ENCODE results near the gene NFKBIB.
A peak's percentile ranks its signal among the peaks of the same experiment; 100 is the strongest.
"Not testable (repeated sequence)": the region's sequence is repeated elsewhere in the genome, so short reads cannot be mapped to it uniquely, and the experiment has no call there.

NFKBIB gene, protein sequence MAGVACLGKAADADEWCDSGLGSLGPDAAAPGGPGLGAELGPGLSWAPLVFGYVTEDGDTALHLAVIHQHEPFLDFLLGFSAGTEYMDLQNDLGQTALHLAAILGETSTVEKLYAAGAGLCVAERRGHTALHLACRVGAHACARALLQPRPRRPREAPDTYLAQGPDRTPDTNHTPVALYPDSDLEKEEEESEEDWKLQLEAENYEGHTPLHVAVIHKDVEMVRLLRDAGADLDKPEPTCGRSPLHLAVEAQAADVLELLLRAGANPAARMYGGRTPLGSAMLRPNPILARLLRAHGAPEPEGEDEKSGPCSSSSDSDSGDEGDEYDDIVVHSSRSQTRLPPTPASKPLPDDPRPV

GRCh38 chr19:38899447-38900201 lies at the start of gene NFKBIB, which contains the start of gene SIRT2:
NFKBIB (plus strand) TSS chr19:38899969; CDS start chr19:38900033, 64 bp downstream.
SIRT2 (minus strand) TSS chr19:38899618; CDS start chr19:38899521, 97 bp downstream.
- H3K4me3 ChIP-seq (ENCODE audit: low read length) = peak within 1 kb of the TSS; percentile 91
- no peak for TF ChIP-seq ZNF274 (IDR thresholded peaks at IDR 0.05; ENCODE audit: low read depth, low read length)

DNA sequence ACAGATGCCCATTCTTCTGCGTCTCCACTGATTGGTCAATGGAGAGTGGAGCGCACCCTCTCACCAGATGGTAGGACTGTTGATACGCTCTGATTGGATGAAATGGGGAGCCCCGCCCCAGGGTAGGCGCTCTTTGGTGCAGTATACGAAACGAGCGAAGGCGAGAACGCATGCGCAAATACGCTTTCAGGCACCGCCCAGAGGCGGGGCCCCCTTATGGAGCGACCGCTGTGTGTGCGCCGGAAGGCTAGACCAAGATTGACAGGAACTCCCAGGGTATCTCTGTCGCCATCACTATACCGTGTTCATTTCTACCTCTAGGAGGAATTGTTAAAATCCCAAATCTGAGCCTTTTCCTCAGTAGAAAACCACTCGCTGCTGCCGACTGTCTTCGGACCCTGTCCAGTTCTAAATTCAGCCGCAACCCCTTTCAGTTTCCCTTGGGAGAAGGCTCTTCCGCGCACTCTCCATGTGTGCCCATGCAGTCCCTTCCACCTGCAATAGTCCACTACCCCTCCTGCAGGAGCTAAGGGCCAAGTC lies 49.3 kb upstream of the NFKBIB start:
- no peak for TF ChIP-seq ZNF274 (IDR thresholded peaks at IDR 0.05; ENCODE audit: low read depth, low read length)
- H3K4me3 ChIP-seq (ENCODE audit: low read length) = peak overlapping the region; percentile 68

- peak overlapping the region; percentile 68 for H3K4me3 ChIP-seq (ENCODE audit: low read length)
Measured at GRCh38 chr19:38850976-38851621, 48.7 kb upstream of the NFKBIB start.

GRCh38 chr19:38851622-38852230 lies 48.0 kb upstream of the NFKBIB start:
- no peak for TF ChIP-seq ZNF274 (IDR thresholded peaks at IDR 0.05; ENCODE audit: low read depth, low read length)
- peak overlapping the region; percentile 73 for H3K4me3 ChIP-seq (ENCODE audit: low read length)

More at GRCh38 chr19:38850976-38851621, 48.7 kb upstream of the NFKBIB start:
- no peak for TF ChIP-seq ZNF274 (IDR thresholded peaks at IDR 0.05; ENCODE audit: low read depth, low read length)

GRCh38 chr19:38852231-38853044 lies 47.3 kb upstream of the NFKBIB start:
- TF ChIP-seq ZNF274 (IDR thresholded peaks at IDR 0.05; ENCODE audit: low read depth, low read length) = no peak

GRCh38 chr19:38853214-38853613 lies 46.6 kb upstream of the NFKBIB start:
- no peak for TF ChIP-seq ZNF274 (IDR thresholded peaks at IDR 0.05; ENCODE audit: low read depth, low read length)
- H3K4me3 ChIP-seq (ENCODE audit: low read length) = peak overlapping the region; percentile 73; the same call in 1 of the 2 replicates

More at GRCh38 chr19:38852231-38853044, 47.3 kb upstream of the NFKBIB start:
- H3K4me3 ChIP-seq (ENCODE audit: low read length) = peak overlapping the region; percentile 73

DNA sequence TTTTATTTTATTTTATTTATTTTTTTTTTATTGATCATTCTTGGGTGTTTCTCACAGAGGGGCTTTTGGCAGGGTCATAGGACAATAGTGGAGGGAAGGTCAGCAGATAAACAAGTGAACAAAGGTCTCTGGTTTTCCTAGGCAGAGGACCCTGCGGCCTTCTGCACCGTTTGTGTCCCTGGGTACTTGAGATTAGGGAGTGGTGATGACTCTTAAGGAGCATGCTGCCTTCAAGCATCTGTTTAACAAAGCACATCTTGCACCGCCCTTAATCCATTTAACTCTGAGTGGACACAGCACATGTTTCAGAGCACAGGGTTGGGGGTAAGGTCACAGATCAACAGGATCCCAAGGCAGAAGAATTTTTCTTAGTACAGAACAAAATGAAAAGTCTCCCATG lies 44.8 kb upstream of the NFKBIB start:
- H3K4me3 ChIP-seq (ENCODE audit: low read length) = not testable (repeated sequence)

DNA sequence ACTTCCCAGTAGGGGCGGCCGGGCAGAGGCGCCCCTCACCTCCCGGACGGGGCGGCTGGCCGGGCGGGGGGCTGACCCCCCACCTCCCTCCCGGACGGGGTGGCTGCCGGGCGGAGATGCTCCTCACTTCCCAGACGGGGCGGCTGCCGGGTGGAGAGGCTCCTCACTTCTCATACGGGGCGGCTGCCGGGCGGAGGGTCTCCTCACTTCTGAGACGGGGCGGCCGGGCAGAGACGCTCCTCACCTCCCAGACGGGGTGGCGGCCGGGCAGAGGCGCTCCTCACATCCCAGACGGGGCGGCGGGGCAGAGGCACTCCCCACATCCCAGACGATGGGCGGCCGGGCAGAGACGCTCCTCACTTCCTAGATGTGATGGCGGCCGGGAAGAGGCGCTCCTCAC lies 44.0 kb upstream of the NFKBIB start:
- not testable (repeated sequence) for H3K4me3 ChIP-seq (ENCODE audit: low read length)

- no peak for TF ChIP-seq ZNF274 (IDR thresholded peaks at IDR 0.05; ENCODE audit: low read depth, low read length)
- H3K4me3 ChIP-seq (ENCODE audit: low read length) = no peak overlapping the region
Measured at GRCh38 chr19:38856813-38857212, 43.0 kb upstream of the NFKBIB start.

- H3K4me3 ChIP-seq (ENCODE audit: low read length) = not testable (repeated sequence)
Measured at GRCh38 chr19:38859631-38860204, 40.1 kb upstream of the NFKBIB start.

DNA sequence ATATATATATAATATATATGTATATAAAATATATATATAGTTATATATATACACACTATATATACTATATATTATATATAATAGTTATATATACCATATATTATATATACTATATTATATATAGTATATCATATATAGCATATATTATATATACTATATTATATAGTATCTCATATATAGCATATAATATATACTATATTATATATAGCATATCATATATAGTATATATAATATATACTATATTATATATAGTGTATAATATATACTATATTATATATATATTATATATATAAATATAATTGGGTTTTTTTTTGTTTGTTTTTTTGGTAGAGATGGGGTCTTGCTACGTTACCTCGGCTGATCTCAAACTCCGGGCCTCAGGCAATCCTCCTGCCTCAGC lies 38.4 kb upstream of the NFKBIB start:
- H3K4me3 ChIP-seq (ENCODE audit: low read length) = no peak overlapping the region
- TF ChIP-seq ZNF274 (IDR thresholded peaks at IDR 0.05; ENCODE audit: low read depth, low read length) = no peak

- H3K4me3 ChIP-seq (ENCODE audit: low read length) = no peak overlapping the region
- no peak for TF ChIP-seq ZNF274 (IDR thresholded peaks at IDR 0.05; ENCODE audit: low read depth, low read length)
Measured at GRCh38 chr19:38862321-38863059, 37.3 kb upstream of the NFKBIB start.
